Activated T-helper 1 cell treated with anti-CD3 and anti-CD28 coated beads, Interleukin-2, amount 50 U/mL, for 16 hours (primary cell): Measurements from ENCODE around the gene AP4E1.
"Not testable (repeated sequence)": the region's sequence is repeated elsewhere in the genome, so short reads cannot be mapped to it uniquely, and the experiment has no call there.

Experiments used
- DNase-seq, 2 donors: peaks; one replicate each; pipeline ENCODE4 v3.0.0-alpha.2; 2020; ENCODE audit warnings: low read depth in 1 of 2, low spot score in 1 of 2

Gene AP4E1

DNA sequence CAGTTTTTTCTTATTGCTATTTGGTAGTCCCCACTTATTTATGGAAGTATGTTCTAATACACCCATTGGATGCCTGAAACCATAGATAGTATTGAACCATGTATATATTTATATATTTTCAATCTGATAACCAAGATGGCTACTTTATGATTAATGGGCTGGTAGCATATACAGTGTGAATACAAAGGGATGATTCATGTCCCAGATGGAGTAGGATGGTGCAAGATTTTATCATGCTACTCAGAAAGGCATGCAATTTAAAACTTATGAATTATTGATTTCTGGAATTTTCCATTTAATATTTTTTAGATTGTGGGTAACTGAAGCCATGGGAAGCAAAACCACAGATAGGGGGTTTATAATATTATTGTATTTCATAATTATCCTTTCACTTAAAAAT, 35.2 kb downstream of the AP4E1 start:
- DNase-seq = no peak

DNA sequence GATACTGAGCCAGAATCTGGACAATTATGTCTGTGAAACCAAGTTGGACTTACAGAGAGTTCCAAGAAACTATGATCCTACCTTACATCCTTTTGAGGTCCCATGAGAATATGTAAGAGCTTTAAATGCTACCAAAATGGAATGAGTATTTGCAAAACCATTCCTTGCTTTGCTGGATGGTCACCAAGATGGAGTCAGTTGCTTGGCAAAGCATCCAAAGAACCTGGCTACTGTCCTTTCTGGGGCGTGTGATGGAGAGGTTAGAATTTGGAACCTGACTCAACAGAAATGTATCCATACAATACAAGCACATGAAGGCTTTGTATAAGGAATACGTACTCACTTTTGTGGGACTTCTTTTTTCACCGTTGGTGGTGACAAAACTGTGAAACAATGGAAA, 36.2 kb downstream of the AP4E1 start:
- no peak for DNase-seq

DNA sequence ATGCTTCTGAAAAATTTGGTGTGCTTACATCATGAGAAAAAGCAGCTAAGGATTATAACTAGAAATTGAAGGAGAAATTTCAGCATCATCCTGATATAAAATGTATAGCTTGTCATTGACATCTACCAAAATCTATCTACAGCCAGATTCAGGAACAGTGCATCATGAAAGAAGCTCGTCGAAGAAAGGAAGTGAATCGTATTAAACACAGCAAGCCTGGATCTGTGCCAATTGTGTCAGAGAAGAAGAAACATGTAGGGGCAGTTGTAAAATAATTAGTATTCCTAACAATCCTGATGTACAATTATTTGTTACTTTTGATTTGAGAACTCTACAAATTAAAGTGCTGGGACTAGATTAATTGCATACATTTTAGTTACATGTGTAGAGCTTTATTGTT, 37.2 kb downstream of the AP4E1 start:
- DNase-seq = no peak

DNA sequence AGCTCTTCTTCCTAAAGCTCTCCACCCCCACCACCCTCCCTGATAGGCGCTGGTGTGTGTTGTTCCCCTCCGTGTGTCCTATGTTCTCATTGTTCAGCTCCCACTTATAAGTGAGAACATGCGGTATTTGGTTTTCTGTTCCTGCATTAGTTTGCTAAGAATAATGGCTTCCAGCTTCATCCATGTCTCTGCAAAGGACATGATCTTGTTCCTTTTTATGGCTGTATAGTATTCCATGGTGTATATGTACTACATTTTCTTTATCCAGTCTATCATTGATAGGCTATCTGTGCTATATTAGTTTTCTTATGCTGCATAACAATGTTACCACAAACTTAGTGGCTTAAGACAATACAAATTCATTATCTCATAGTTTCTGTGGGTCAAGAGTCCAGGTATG, 42.3 kb downstream of the AP4E1 start:
- DNase-seq = not testable (repeated sequence)

DNA sequence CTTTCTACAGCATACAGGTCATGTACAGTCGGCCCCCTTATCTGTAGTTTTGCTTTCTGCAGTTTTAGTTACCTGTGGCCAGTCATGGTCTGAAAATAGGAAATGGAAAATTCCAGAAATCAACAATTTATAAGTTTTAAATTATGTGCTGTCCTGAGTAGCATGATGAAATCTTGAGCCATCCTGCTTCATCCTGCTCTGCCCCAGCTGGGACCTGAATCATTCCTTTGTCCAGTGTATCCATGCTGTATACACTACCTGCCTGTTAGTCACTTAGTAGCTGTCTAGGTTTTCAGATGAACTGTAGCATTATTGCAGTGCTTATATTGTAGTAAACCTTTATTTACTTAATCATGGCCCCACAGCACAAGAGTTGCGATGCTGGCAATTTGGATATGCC, 44.8 kb downstream of the AP4E1 start:
- DNase-seq = no peak

DNA sequence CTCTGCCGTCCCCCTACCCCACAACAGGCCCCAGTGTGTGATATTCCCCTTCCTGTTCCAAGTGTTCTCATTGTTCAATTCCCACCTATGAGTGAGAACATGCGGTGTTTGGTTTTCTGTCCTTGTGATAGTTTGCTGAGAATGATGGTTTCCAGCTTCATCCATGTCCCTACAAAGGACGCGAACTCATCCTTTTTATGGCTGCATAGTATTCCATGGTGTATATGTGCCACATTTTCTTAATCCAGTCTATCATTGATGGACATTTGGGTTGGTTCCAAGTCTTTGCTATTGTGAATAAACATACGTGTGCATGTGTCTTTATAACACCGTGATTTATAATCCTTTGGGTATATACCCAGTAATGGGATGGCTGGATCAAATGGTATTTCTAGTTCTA, 46.4 kb downstream of the AP4E1 start:
- DNase-seq = not testable (repeated sequence)

DNA sequence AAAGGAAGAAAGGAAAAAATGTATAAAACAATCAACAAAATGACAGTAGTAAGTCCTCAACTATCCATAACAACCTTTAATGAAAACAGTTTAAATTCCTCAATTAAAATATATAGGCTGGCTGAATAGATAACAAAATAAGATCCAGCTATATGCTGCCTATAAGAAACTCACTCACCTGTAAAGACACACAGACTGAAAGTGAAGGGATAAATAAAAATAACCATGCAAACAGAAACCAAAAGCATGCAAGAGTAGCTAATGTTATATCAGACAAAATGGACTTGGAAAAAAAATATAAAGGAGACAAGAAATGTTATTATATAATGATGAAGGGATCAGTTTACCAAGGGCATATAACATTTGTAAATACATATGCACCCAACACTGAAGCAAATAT, 51.2 kb downstream of the AP4E1 start:
- no peak for DNase-seq

DNA sequence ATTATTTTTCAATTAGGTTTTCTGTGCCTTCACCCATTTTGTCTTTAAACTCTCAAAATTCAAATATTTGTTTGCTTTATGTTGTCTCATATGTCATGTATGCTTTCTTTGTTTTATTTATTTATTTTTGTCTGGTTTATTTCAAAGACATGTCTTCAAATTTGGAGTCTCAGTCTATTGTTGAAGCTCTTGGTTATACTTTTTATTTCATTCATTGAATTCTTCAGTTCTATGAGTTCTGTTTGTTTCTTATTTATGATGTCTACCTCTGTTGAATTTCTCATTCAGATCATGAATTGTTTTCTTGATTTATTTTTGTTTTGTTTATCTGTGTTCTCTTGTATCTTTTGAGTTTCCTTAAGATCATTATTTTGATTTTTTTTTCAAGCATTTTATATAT, 55.6 kb downstream of the AP4E1 start:
- no peak for DNase-seq

DNA sequence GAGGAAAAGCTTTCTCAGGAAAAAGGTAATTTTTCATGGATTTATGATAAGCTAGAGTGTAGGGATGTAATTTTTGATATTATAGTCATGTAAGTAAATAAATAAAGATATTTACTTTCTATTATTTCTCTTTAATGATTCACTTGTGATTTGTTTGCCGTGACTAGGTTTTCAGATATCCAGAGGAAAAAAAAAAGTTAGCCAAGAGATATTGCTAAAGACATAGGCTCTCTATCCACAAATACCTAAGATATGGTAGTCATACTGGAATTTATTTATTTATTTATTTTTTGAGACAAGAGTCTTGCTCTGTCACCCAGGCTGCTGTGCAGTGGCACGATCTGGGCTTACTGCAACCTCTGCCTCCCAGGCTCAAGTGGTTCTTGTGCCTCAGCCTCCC, 59.9 kb downstream of the AP4E1 start:
- no peak for DNase-seq

DNA sequence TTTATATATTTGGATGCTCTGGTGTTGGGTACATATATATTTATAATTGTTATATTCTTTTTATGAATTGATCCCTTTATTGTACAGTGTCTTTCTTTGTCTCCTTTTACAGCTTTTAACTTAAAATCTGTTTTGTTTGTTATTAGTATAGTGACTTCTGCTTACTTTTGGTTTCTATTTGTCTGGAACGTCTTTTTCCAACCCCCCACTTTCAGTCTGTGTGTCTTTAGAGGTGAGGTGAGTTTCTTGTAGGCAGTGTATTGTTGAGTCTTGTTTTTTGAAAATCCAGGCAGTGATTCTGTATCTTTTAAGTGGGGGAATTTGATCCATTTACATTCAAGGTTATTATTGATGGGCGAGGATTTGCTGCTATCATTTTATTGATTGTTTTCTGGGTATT, 62.0 kb downstream of the AP4E1 start:
- DNase-seq = no peak

DNA sequence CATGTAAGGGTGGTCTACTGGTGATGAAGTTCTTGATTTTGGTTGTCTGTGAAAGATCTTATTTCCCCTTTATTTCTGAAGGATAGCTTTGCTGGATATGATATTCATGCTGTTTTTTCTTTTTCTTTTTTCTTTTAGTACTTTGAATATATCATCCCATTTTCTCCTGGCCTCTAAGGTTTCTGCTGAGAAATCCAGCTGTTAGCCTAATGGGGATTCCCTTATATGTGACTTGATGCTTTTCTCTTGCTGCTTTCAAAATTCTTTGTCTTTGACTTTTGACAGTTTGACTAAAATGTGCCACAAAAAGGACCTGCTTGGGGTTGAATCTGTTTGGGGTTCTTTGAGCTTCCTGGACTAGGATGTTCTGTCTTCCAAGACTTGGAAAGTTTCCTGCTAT, 62.6 kb downstream of the AP4E1 start:
- DNase-seq = no peak

DNA sequence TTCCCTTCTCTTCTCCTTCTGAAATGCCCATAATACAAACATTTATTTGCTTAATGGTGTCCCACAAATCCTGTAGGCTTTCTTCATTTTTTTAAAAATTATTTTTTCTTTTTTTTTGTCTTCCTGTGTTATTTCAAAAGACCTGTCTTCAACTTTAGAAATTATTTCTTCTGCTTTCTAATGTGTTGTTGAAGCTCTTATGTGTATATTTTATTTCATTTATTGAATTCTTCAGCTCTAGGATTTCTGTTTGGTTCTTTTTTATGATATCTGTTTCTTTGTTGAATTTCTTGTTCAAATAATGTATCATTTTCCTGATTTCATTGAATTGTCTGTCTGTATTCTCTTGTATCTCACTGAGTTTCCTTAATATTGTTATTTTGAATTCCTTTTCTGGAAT, 63.1 kb downstream of the AP4E1 start:
- no peak for DNase-seq

DNA sequence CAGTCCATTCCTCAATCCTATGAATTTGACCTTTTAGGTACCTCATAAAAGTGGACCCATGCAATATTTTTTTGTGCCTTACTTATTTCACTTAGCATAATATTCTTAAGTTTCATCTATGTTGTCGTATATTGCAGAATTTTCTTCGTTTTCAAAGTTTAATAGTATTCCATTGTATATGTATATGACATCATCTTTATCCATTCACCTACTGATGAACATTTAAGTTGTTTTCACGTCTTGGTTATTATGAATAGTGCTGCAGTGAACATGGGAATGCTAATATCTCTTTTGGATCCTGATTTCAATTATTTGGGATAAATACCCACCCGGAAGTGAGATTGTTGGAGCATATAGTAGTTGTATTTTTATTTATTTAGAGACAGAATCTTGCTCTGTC, 65.1 kb downstream of the AP4E1 start:
- DNase-seq = no peak

DNA sequence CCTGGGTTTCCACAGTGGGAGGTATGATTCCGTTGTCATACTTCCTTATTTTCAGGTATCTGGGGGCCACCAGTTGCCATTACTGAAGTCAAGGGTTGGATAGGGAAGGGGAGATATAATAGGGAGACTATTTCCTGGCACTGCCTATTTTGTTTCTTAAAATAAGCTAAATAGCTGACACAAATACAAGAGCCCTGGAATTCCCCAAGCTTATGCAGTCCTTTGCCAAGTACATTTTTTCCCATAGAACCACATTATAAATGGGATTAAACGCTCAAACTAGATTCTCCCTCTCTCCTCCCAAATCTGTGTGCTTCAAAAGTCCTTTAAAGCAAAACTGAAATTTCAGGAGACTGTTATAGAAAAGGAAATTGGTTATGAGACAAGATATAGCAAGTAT, 68.7 kb downstream of the AP4E1 start:
- DNase-seq = no peak

DNA sequence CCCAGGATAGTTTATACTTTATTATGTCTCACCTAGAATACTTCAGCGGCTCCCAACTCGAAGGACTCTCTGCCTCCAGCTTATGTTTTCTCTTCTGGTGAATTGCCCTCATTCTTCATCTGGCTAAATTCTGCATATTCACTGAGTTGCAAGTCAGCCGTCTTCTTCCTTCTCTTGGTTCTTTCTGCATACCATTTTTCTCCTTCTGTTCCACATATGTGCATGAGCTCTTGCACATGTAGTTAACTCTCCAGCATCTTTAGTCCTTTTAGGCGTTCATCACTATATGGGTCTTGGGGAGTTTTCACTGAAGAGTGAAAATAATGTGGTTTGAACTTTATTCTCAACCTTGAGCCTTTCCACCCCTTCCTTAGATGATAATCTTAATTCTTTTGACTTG, 70.1 kb downstream of the AP4E1 start:
- no peak for DNase-seq

DNA sequence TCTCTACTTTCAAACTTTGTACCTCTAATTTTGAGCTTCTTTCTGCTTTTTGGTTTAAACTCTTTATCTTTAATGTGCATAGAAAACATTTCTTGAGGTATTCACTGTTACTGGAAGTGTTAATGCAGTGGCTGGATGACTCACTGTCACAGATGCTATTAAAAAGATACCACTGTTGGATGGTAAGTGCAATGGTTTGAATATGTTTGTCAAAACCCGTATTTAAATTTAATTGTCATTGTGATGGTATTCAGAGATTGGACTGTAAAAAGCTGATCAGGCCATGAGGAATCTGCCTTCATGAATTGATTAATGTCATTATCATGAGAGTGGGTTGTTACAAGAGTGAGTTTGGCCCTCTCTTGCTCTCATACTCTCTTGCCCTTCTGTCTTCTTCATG, 70.6 kb downstream of the AP4E1 start:
- no peak for DNase-seq

DNA sequence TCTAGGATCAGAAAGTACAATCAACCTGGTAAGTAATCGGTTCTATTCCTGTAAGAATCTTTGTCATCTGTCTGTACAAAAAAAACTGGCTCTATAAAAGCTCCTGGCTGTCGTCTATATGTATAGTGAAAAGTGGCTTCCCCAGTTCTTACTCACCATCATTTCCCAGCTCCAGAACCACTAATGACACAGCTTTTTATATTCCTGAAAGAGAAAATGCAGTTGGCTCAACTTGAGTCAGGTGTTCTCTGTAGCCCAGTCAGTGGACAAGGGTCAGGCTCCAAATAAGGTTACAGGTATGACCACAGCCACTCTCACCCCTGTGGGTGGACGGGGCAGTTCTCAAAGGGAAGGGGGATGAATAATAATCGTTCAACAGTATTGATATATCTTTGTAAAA, 85.1 kb downstream of the AP4E1 start:
- DNase-seq = no peak

DNA sequence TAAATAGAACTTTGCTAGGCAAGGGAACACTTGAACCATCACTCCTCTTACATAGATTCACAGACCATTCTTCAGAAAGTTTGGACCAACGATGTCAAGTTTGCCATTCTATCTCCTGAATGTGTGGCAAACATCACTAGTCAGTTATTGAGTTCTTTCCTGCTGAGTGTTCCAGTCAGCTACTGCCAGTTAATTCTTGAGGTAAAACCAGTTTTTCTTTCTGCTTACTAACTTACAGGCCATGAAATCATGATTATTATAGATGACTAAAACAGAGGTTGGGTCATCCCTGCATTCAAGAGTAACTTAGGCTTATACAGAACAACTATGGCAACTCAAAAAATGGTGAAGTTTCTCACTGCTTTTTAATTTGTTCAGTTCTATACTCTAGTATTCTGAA, 88.2 kb downstream of the AP4E1 start:
- no peak for DNase-seq

DNA sequence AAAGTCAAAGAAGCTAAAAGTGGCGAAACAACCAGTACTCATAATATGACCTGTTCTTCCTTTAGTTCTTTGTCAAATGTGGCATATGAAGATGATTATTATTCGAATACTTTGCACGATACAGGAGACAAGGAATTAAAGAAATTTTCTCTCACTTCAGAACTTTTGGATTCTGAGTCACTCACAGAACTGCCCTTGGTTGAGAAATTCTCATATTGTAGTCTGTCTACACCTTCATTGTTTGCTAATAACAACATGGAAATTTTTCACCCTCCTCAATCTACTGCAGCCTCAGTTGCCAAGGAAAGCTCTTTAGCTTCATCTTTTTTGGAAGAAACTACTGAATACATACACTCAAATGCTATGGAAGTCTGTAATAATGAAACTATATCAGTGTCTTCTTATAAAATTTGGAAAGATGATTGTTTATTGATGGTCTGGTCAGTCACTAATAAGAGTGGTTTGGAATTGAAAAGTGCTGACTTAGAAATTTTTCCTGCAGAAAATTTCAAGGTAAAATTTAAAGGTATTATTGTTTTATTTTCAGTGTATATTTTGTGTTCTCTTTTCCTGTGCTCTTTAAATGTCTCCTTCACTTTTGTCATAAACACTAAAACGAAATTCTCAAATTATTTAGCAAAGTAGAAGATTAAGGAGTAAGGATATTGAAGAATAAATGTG, 89.0 kb downstream of the AP4E1 start:
- no peak for DNase-seq

DNA sequence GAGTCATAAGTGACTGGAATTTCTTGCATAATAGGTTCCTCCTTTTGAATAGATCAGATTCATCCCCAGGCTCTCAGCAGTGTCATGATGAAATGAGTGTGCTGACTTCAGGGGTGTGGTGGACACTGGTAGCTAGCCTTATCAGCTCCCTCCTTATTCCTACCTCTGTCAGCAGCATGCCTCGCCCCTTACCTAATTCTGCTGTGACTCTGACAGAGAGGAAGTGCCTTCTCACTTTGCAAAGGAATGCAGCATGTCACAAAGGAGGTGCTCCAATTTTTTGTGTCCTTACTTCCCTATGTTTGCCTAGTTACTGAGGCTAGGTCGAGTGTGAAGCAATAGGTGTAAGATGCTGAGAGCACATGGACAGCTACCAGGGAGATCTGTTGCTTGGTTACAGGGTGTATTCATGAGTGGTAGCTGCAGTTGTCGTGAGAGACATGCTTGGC, 95.6 kb downstream of the AP4E1 start:
- no peak for DNase-seq

DNA sequence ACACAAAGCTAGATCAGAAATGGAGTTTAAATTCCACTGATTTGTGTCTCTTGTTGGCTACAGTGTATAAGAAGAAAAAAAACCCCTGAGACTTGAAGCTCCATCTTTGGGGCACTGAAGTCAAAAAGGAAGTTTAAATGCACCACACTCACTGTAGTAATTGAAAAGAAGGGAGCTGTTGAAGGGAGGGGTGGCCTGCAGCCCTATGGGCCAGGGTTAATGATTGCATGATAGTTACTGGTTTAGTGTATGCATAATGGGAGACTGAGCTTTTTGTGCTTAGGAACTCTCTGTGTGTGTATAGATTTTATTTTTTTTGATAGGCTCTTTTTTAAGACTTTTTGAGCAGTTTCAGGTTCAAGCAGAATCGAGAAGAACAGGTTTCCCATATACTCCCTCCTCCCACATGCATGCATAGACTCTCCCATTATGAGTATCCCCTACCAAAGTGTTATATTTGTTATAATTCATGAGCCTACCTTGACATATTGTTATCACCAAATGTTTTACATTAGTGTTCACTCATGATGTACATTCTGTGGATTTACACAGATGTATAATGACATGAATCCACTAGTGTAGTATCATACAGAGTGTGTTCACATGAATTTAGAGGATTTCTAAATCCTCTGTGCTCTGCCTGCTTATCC, 98.0 kb downstream of the AP4E1 start:
- DNase-seq = no peak

DNA sequence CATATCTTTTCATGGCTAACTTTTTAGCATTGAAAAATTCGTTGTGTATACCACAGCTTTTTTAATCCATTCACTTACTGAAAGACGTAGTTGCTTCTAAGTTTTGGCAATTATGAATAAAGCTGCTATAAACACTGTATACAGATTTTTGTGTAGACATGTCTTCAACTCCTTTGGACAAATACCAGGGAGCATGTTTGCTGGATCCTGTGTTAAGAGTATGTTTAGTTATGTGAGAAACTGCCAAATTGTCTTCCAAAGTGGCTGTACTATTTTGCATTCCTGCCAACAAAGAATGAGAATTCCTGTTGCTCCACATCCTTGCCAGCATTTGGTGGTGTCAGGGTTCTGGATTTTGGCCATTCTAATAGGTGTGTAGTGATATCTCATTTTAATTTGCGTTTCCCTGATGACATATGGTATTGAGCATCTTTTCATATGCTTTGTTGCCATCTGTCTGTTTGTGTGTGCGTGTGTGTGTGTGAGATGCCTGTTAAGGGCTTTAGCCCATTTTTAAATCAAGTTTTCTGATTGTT, 98.7 kb downstream of the AP4E1 start:
- no peak for DNase-seq

DNA sequence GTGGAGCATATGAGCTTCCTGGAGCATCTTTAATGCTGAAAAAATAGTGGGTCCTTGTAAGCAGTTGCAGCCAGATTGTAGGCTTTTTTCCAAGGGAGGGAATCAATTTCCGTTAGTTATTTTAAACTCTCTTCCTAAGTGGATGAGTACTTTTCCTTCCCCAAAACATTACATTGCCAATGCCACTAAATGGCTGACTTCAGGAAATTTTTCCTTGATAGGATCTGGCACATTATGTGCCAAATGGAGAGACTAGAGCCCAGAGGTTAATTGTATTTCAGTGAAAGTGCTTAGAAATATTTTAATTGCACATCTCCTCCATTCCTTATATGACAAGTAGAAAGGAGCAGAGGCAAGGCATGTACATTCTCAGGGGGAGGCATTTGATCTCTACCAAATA, 102.7 kb downstream of the AP4E1 start:
- no peak for DNase-seq
